Middle frontal gyrus (tissue), 1 donor: ENCODE results near the gene DNAJC25.
"Not testable (repeated sequence)": the region's sequence is repeated elsewhere in the genome, so short reads cannot be mapped to it uniquely, and the experiment has no call there.

Experiments used
- DNase-seq: peaks from one replicate; pipeline ENCODE4 v3.0.0-alpha.2; 2015; ENCODE audit warnings: low spot score; ENCODE audit errors: extremely low spot score

The DNAJC25 gene

DNA sequence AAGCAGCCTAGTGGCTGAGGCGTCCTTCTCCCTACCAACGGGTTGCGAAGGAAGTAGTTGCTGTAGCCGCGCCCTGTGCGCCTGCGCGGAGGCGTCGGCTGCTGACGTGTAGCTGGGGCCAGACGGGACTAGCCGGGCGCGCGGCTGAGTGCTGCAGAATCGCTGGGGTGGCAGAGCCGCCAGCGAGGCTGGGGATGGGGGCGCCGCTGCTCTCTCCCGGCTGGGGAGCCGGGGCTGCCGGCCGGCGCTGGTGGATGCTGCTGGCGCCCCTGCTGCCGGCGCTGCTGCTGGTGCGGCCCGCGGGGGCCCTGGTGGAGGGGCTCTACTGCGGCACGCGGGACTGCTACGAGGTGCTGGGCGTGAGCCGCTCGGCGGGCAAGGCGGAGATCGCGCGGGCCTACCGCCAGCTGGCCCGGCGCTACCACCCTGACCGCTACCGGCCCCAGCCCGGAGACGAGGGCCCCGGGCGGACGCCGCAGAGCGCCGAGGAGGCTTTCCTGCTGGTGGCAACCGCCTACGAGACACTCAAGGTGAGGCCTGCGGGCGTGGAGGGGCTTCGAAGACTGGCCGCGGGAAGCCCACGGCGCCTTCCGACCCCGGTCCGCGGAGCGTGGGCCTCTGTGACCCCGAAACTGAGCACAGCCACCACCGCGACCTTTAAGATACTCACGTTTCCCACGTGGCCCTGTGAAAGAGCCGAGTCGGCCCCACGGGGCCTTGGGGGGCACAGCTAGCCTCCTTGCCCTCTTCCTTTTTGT, at the start of gene DNAJC25:
Gene DNAJC25, plus strand, starts transcription at position 121 of the 758 bp plus-strand sequence. Its CDS starts 74 bp downstream, at position 195.
- peak; percentile 98 for DNase-seq

DNA sequence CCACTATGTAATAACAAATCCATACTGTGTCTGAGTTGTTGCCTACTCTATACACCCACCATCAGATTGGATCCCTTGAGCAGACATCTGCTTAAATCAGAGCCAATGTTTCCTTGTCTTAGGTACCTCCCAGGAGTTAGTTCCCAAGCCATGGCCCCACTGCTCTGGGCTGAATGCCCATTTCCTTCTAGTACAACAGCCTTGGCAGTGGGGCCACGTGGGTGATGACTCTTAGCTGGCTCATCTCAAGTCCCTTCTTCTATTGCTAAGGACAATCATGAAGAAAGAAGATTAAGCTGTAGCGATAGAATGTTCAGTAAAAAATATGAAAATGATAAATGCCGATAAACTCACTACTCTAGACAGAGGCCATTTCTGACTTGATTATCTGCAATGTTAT, 48.2 kb upstream of the DNAJC25 start:
- DNase-seq, result no peak

DNA sequence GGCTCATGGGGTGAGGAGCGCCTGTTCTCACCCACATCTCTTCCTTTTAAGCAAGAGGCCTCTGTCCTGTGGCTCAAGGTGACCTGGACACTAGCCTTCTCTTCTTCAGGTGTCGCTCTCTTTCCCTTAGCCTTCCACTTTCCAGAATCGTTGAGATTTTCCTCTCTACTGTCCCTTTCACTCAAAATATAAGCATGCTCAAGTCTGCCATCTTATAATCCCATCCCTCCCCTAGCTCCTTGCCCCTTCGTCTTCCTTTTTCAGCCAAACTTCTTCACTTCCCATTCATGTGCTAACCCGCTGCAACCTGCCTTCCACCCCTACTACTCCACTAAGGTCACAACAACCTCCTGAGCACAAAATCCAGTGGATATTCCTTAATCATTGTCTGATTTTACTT, 44.8 kb upstream of the DNAJC25 start:
- no peak for DNase-seq

DNA sequence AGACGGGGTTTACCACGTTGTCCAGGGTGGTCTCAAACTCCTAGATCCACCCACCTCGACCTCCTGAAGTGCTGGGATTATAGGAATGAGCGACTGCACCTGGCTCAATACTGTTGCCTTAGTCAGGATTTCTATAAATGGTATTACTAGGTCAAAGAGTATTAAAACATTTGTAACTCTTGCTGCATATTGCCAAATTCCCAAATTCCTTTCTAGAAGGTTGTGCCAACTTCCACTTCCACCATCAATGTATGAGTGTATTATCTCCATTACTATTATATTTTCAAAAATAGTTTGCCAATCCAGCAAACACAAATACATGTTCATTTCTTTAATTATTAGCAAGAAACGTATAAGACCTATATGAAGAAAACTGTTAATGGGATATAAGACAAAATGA, 42.3 kb upstream of the DNAJC25 start:
- DNase-seq, result no peak

DNA sequence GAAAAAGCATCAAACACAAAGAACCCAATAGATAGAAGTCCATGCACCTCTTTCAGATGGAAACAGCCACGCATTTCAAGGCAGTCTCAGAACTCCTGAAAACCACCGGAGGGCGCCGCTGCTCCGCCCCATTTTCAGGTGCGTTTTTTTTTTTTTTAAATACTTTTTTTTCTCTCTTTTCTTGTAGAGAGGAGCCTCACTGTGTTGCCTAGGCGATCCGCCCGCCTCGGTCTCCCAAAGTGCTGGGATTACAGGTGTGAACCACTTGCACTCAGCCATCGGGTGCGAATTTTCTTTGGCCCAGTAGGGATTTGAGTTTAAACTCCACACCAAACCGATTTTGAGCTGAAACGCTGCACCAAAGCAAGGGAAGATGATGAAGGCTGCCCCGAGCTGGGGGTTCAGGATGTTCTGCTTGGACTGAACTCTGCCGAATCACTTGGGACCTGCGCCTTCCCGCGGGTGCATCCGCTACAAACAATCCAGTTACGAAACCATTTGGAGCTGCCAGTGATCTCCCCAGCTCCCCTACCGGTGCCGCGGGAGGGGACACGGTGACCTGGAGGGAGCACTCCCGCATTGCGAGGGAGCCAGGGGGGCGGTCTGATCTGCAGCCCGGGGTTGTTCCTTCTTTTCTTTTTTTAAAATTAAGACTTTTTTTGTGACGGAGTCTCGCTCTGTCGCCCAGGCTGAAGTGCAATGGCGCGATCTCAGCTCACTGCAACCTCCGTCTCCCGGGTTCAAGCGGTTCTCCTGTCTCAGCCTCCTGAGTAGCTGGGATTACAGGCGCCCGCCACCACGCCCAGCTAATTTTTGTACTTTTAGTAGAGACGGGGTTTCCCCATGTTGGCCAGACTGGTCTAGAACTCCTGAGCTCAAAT, 33.0 kb upstream of the DNAJC25 start:
- peak; percentile 11 for DNase-seq

DNA sequence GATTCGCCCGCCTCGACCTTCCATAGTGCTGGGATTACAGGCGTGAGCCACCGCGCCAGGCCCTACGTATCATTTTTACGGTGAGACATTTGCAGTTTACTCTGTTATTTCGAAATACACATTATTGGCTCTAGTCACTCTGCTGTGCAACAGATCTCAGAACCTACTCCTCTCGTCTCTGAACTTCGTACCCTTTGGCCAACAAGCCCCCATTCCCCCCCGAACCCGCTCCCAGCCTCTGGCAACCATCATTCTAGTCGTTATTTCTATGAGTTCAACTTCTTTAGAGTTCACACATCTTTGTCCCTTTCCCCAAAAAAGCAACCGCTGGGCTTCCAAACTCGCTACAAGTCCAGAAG, 32.4 kb upstream of the DNAJC25 start:
- no peak for DNase-seq

DNA sequence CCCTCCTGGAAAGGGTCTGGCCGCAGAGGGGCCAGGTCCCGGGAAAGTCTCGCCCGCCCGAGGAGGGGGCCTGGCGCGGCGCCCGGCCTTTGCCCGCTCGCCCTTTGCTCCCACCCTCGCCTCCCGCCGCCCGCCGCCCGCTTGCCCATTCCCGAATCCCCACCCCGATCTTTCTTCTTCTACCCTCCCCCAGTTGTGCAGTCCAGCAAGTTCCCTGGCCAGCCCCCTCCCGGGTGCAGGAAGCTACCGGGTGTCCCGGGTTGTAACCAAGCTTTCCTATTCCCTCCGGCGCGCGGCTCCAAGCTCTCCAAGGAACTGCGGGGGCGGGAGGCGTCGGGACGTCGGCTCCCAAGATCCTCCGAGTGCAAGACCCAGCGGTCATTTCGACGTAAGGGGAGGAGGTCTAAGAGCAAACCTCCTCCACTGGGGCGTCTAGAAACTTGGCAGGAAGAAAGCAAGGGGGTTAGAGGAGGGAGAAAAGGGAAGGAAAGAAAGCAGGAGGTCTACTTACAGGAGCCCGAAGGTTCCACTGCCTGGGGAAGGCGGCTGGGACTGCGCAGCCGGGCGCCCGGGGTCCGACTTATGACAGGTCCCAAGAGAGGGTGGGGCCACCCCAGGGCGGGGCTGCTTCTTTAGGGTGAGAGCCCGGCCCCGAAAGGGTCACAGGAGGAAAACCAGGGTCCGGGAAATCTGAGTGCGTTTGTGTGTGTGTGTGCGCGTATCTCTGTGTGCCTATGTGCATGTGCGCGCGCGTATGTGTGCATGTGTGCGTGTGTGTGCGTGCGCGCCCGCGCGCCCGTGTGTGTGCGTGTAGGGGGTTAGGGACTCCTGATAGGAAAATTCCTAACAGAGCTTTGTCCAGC, 31.8 kb upstream of the DNAJC25 start, which contains the start of gene PTGR1:
Gene PTGR1, minus strand, starts transcription at position 556 of the 863 bp plus-strand sequence. CDS start 2,225 bp downstream, outside the sequence.
- DNase-seq, result peak; percentile 64

DNA sequence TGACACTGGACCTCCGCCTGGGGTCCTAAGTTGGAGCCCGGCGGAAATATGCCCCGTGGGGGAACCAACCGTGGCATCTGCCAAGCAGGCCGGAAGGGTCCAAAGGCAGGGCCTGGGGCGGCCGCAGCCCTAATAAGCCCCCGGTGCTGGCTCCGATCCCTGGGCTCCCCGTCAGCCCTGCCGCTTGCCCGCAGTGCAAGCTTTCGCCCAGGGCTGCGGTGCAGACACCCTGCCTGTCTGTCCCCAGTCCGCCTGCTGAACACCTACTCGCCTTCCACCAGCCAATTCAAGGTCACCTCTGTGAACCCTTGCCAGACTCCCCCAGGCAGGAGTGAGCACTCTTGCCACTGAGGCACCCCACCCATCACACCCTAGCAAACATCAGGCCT, 31.2 kb upstream of the DNAJC25 start:
- no peak for DNase-seq

DNA sequence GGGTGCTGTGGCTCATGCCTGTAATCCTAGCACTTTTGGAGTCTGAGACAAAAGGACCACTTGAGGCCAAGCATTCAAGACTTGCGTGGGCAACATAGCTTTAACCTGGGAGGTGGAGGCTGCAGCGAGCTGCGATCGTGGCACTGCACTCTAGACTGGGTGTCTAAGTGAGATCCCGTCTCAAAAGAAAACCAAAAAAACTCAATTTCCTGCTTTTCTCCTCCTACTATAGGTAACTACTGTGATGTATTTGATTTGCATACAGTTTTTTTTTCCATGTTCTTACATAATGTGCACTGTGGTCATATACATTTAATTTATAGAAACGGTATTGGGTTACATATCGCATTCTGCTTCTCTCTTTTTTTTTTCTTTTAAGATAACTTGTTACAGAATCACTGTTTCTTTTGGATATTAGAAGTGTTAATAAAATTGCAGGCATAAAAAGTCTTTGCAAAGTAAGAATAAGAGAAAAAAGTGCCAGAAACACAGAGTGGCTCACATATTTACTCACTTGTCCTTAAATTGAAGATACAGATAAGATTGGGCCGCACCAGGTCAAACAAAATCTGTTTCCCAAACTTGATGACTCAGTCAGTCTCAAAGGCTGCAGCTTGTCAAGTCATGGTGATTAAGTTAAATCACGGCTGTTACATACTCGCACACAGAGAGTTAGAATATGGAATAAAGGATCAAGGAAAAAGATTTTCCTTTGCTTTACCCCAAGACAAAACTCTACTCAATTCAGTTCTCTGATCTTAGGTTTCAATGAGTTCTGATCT, 29.7 kb upstream of the DNAJC25 start:
- no peak for DNase-seq

DNA sequence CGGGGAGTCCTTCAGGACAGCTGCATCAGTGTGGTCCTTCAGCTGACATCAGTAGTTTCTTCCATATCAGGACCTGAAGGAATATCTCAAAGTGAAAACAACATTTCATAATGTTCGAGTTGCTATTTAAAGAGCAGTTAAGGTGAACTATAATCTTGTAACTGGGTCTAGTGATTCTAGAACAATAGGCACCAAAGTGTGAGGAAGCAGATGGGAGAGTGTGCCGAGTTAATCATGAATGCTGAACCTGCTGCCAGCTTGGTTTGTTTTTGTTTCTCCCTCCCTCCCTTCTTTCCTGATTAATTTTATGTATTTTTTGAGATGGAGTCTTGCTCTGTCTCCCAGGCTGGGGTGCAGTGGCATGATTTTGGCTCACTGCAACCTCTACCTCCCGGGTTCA, 28.1 kb upstream of the DNAJC25 start:
- no peak for DNase-seq

DNA sequence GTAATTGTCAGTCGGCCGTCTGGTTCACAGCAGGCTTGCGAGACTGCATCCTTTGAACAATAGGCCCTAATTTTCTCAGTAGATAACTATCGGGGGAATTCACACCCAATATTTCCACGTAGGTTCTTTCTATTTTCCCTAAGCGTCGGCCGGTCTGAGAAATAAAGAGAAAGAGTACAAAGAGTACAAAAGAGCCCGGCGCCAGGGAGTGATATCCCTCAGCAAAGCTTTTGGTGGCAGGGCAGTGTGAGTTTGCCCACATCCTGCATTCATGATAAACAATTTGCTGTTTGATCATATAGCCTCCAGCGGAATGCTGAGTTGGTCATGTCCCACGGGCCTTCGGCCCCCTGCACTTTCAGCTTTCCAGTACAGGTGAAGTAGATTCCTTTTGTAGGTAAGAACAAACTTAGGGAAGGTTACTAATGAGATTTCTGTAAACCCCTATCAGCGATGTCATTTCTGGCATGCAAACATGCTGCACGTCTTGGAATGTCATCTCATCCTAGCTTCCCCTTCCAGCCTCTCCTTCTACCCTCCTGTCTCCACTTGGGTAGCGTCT, 27.0 kb upstream of the DNAJC25 start:
- no peak for DNase-seq

DNA sequence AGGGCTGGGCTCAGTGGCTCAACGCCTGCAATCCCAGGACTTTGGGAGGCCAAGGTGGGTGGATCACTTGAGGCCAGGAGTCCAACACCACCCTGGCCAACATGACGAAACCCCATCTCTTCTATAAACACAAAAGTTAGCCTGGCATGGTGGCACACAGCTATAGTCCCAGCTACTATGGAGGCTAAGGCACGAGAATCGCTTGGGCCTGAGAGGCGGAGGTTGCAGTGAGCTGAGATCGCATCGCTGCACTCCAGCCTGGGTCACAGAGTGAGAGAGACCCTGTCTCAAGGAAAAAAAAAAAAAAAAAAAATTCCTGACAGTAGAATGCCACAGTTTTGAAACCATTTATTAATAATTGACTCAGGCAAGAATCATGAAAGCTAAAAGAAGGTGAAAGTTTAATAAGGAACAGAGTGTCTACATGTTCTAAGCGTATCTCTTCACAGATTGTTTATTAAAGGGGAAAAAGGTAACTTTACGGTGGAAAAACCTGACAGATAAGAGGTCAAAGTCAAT, 26.0 kb upstream of the DNAJC25 start:
- no peak for DNase-seq

DNA sequence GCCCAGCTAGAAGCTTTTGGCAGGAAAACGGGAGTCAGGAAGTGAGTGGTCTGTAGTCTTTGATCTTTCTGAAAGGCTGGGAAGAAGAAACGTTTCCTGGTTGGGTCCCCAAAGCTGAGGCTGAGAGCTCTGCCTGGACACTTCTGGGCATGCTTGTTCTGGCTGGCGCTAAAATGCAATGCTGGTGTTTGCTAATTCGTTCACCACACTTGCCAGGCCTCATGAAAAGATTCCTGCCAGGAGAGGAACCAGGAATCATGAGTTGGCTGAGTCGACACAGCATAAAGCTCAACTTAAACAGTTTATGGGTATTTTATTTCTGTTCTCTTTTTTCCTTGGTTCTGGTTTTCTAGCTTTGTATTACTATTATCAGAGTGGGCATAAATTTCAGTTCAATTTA, 21.0 kb upstream of the DNAJC25 start:
- DNase-seq, result no peak

DNA sequence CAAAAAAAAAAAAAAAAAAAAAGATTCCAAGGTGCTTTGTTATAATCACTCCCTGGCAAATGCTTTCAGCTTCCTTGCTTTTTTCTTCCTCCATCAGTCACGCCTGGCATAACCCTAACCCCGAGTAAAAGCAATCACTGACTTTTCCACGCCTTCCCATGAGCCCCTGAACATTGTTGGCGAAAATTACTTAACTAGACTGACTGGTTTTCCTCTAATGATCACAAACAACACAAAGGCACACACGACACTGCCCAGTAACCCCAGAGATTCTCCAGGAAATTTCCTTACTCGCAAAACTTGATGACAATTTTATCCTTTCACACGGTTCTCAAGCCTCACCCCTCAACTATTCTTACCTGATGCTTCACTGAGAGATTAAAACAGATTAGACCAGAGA, 20.3 kb upstream of the DNAJC25 start:
- DNase-seq, result no peak

DNA sequence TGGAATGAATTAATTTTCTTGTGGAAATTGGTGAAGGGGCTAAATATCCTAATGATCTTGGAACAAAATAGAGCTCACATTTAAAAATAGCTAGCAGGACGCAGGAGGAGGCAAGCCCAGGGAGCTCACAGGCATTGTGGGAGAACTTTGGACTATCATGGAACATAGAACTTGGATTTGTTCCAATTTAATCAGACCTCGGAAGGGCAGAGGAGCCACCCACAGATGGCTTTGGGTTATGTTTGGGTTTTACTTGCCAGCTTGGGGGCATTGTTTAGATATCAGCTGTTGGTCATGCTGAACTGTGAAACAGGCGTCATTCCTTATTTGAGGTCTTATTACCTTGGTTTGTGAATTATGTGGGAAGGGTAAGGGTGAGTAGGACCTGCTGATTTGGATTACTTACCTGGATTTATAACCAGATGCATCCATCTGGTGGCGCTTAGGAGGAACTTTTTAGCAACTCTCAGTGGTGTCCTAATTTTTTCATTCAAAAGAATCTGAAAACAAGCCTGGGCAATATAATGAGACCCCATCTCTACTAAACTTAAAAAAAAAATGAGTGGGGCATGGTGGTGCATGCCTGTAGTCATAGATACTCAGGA, 17.6 kb upstream of the DNAJC25 start:
- no peak for DNase-seq

DNA sequence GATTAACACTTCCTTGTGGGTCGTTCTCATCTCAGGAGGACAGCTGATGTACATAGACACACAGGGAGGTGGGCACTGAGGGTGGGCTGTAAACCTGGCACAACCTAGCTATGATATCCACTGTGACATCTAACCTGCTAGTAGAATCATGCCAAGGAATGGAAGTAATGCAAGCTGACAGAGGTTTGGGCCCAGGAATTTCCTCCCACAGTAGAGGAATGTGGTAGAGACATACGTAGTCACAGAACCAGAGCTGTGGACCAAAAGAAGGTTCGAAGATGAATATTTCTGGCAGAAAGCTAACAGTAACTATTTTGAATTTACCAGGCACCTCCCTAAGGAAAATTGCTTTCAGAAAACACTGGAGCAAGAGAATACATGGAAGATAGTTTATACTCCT, 15.2 kb upstream of the DNAJC25 start:
- DNase-seq, result no peak

DNA sequence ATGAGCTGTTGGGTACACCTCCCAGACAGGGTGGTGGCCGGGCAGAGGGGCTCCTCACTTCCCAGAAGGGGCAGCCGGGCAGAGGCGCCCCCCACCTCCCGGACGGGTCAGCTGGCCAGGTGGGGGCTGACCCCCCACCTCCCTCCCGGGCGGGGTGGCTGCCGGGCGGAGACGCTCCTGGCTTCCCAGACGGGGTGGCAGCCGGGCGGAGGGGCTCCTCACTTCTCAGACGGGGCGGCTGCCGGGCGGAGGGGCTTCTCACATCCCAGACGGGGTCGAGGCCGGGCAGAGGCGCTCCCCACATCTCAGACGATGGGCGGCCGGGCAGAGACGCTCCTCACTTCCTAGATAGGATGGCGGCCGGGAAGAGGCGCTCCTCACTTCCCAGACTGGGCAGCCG, 13.8 kb upstream of the DNAJC25 start:
- DNase-seq, result not testable (repeated sequence)

DNA sequence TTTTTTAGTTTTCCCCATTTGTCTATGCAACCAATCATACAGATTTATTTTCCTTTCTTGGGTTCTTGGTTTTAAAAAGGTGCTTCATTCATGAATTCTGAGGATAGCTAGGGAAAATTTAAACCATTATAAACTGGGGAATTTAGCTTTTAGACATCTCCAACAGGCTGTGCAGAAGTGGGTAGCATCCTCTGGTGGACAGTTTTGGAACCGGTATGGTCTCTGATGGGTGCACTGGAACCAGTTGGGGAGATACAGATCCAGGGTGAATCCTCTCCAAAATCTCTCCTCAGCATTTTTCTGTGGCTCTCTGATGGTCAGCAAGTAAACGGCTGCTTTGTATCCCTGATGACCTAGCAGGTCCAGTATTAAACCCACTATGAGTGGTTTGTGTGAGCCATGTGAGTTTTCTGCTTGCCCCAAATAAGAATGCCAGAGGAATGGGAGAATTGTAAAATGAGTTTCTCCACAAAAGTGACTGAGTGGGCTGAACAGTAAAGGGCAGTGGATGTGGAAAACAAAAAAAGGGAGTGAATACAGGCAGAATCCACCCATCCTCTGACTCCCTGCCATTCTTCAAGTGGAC, 9.1 kb upstream of the DNAJC25 start:
- DNase-seq, result peak; percentile 18

DNA sequence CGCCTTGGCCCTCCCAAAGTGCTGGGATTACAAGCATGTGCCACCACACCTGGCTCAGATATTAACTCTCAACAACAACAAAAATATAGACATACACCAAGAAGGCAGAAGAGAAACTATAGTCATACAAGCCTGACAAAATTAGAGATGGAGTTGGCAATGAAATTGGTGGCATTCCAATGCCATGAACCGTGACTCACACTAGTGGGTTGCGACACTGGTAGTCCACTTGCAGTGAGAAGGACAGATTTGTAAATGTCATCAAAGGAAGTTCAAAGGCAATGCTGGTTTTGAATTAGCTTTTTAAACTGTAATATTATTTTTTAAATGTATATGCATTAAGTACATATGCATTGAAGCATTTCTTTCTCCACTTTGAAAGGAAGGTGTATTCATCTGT, 8.5 kb upstream of the DNAJC25 start:
- no peak for DNase-seq
